Measurements from ENCODE around the gene PPP2R1A.
A peak's percentile ranks its signal among the peaks of the same experiment; 100 is the strongest.
"Not testable (repeated sequence)": the region's sequence is repeated elsewhere in the genome, so short reads cannot be mapped to it uniquely, and the experiment has no call there.

PPP2R1A gene

DNA sequence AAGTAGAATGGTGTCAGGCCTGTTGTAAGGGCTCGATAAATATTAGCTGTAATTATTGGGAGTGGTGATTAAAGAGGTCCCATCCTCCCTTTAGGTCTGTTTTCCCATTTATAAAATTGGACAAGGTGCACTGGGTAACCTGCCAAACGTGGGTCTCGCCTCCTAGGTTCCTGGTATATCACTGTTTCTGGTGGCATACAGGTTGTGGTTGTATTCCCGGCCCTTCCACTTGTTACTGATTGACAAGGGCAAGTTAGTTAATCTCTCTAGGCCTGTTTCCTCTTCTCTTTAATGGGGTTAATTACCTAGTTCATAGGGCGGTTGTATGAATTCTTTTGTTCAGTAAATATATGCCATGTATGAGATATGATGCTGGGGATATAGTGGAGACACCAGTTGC, 1.5 kb downstream of the PPP2R1A start:
- ATAC-seq = no peak
- no peaks in the 10 kb centered on the region for H3K9me3 Mint-ChIP-seq
- peak overlapping the region; percentile 94 for H3K4me3 Mint-ChIP-seq
- peaks cover 49% of the 10 kb centered on the region for H3K4me1 Mint-ChIP-seq
- H3K27ac Mint-ChIP-seq = peak overlapping the region; percentile 98
- peaks cover 37% of the 10 kb centered on the region for H3K36me3 Mint-ChIP-seq
- no peaks in the 10 kb centered on the region for H3K27me3 Mint-ChIP-seq

DNA sequence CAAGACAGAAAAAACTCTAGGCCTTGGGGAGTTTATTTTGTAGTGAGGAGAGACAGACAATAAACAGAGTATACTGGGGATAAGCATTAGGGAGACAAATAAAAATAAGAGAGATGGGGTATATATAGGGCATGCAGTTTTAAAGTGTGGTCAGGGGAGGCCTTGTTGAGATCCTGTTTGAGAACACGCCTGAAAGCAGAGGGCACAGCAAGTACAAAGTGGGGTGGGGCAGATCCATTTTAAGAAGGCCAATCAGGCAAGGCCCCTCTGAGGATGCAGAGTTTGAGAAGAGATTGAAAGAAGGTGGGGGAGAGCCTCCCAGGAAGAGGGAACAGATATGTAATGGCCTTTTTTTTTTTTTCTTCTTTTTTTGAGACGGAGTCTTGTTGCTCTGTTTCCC, 2.1 kb downstream of the PPP2R1A start:
- Mint-ChIP-seq H3K36me3 (peaks cover 37% of the 10 kb centered on the region), H3K27ac (peak overlapping the region; percentile 98), H3K9me3 (no peaks in the 10 kb centered on the region), H3K27me3 (no peaks in the 10 kb centered on the region), H3K4me3 (peak overlapping the region; percentile 94), H3K4me1 (peaks cover 53% of the 10 kb centered on the region)
- ATAC-seq = no peak

DNA sequence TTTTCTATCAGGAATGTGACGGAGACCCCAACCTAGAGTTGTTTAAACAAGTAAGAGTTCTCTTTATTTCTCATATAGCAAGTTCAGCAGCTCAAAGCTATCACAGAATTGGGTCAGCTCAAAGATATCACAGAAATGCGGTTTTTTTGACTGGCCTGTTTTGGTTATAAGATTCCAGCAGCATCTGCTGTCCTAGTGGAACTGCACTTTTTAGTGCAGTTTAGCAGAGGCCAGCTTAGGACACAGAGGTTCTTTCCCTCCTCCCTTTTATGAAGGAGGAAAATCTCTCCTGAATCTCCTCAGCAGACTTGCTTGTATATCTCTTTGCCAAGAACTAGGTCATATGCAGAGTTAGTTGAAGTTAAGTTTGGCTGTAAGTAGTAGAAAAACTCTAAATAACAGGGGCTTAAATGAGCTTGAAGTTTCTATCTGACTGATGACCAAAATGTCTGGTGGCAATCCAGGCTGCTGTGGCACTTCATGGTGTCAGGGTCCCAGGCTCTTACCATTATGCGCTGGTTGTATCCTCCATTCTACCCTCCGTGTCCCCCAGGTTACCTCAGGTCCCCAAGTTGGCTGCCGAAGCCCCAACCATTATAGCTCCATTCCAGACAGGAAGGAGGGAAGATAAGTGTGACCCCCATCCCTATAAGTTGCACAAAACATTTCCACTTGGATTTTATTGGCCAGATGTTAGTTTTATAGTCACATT, 6.6 kb downstream of the PPP2R1A start:
- H3K4me1 Mint-ChIP-seq = peaks cover 68% of the 10 kb centered on the region
- ATAC-seq = no peak
- no peaks in the 10 kb centered on the region for H3K27me3 Mint-ChIP-seq
- H3K27ac Mint-ChIP-seq = no peak overlapping the region
- no peak overlapping the region for H3K4me3 Mint-ChIP-seq
- H3K36me3 Mint-ChIP-seq = peaks cover 39% of the 10 kb centered on the region
- H3K9me3 Mint-ChIP-seq = no peaks in the 10 kb centered on the region

DNA sequence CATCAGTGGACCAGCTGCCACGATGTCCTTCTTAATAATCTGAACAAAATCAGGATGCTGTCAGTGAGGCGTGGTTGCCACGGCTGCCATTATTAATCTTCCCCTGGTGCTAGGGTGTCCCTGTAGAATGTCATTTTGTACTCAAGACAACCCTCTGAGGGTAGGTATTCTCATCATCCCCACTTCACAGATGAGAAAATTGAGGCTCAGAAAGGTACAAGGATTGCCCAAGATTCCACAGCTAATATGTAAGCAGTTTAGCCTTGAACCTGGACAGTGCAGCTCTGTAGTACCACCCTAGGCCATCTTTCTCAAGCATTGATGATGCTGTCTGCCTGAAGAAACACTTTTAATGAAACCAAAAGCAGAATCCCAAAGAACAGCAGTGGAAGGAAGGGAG, 8.1 kb downstream of the PPP2R1A start:
- no peak for ATAC-seq
- H3K36me3 Mint-ChIP-seq = peaks cover 44% of the 10 kb centered on the region
- H3K9me3 Mint-ChIP-seq = no peaks in the 10 kb centered on the region
- H3K4me3 Mint-ChIP-seq = no peak overlapping the region
- no peak overlapping the region for H3K27ac Mint-ChIP-seq
- peaks cover 63% of the 10 kb centered on the region for H3K4me1 Mint-ChIP-seq
- no peaks in the 10 kb centered on the region for H3K27me3 Mint-ChIP-seq

DNA sequence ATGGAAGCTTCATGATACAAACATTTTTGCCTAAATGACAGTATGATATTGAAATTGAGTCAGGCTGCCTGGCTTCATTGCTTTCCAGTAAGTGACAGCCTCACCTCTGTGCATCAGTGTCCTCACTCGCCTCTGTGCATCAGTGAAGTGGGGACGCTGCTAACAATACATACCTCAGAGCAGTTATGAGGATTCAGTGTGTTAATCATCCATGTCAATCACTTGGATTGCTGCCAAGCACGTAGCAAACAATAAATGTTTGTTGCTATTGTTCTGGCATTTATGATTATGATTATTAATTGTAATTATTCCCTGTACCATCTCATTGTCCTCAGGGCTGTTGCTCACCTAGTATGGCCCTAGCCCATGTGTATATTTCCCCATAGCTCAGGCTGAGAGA, 8.8 kb downstream of the PPP2R1A start:
- ATAC-seq = no peak
- Mint-ChIP-seq H3K27me3 (no peaks in the 10 kb centered on the region), H3K4me1 (peaks cover 66% of the 10 kb centered on the region), H3K27ac (no peak overlapping the region), H3K9me3 (no peaks in the 10 kb centered on the region), H3K36me3 (peaks cover 48% of the 10 kb centered on the region), H3K4me3 (no peak overlapping the region)

DNA sequence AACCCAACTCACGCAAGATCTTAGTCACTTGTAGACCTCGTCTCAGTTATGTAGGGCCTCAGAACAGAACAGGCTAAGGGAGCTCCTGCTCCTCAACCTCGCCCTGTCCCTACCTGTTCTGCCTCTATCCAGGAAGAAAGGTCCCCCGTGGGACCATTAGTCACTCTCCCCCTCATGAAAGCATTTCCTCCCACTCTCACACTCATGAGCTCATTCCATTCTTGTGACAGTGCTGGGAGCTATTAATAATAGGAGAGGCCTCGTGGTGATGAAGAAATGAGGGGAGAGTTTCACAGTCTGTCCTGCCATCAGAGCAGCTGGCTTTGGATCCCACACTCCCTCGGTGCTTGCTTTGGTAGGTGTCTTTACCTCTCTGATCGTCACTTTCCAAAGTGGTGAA, 10.2 kb downstream of the PPP2R1A start:
- Mint-ChIP-seq H3K27me3 (no peaks in the 10 kb centered on the region), H3K36me3 (peaks cover 49% of the 10 kb centered on the region), H3K4me1 (peaks cover 67% of the 10 kb centered on the region), H3K4me3 (no peak overlapping the region), H3K9me3 (no peaks in the 10 kb centered on the region), H3K27ac (peak overlapping the region; percentile 67)
- ATAC-seq = no peak

DNA sequence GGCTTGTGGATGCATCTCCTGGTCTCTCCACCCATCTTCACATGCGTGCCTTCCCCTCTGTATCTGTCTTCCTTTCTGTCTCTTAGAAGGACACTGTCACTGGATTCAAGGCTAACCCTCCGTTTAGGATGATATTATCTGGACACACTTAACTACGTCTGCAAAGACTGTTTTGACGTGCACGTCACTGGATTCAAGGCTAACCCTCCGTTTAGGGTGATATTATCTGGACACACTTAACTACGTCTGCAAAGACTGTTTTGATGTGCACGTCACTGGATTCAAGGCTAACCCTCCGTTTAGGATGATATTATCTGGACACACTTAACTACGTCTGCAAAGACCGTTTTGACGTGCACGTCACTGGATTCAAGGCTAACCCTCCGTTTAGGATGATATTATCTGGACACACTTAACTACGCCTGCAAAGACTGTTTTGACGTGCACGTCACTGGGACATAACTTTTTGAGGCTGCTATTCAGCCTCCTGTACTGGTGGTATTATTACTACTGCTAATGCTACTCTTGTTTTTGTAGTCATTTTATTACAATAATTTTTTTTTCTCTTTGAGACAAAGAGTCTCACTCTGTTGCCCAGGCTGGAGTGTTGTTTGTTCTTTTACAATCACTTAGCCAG, 11.0 kb downstream of the PPP2R1A start:
- not testable (repeated sequence) for H3K9me3 Mint-ChIP-seq, H3K27ac Mint-ChIP-seq, ATAC-seq, H3K4me3 Mint-ChIP-seq, H3K27me3 Mint-ChIP-seq
- H3K4me1 Mint-ChIP-seq = peaks cover 75% of the 10 kb centered on the region
- H3K36me3 Mint-ChIP-seq = peaks cover 49% of the 10 kb centered on the region

DNA sequence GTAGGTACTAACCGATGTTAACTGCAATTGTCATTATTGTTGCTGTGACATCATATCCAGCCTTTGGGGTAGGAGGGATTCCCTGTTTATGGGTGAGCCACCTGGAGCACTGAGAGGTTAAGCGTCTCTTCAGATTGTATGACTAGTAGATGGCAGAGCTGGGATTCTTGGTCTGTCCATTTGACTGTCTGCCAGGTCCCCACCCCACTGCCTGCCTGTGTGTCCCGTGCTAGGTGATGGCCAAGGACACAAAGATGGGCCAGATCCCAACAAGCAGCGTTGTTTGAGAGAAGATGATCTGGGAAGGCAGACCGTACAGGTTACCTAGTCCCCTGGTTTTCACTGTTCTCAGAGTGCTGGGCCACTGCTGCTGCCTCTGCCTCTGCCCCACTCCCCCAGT, 16.6 kb downstream of the PPP2R1A start:
- Mint-ChIP-seq H3K36me3 (peaks cover 81% of the 10 kb centered on the region), H3K4me1 (peaks cover 46% of the 10 kb centered on the region), H3K9me3 (no peaks in the 10 kb centered on the region), H3K4me3 (no peak overlapping the region), H3K27me3 (no peaks in the 10 kb centered on the region), H3K27ac (no peak overlapping the region)
- ATAC-seq = no peak

DNA sequence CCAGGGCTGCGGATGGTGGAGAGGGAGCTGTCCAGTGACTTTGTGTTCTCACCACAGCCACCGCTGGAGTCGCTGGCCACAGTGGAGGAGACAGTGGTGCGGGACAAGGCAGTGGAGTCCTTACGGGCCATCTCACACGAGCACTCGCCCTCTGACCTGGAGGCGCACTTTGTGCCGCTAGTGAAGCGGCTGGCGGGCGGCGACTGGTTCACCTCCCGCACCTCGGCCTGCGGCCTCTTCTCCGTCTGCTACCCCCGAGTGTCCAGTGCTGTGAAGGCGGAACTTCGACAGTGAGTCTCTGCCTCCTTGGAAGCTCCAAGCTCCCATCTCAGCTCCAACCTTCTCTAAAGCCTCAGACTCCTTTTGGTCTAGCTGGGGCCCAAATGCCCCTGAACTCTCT, 21.4 kb downstream of the PPP2R1A start:
- no peak overlapping the region for H3K4me3 Mint-ChIP-seq
- H3K4me1 Mint-ChIP-seq = peaks cover 6% of the 10 kb centered on the region
- no peaks in the 10 kb centered on the region for H3K27me3 Mint-ChIP-seq
- H3K36me3 Mint-ChIP-seq = peaks cover 73% of the 10 kb centered on the region
- no peak overlapping the region for H3K27ac Mint-ChIP-seq
- no peak for ATAC-seq
- H3K9me3 Mint-ChIP-seq = no peaks in the 10 kb centered on the region

DNA sequence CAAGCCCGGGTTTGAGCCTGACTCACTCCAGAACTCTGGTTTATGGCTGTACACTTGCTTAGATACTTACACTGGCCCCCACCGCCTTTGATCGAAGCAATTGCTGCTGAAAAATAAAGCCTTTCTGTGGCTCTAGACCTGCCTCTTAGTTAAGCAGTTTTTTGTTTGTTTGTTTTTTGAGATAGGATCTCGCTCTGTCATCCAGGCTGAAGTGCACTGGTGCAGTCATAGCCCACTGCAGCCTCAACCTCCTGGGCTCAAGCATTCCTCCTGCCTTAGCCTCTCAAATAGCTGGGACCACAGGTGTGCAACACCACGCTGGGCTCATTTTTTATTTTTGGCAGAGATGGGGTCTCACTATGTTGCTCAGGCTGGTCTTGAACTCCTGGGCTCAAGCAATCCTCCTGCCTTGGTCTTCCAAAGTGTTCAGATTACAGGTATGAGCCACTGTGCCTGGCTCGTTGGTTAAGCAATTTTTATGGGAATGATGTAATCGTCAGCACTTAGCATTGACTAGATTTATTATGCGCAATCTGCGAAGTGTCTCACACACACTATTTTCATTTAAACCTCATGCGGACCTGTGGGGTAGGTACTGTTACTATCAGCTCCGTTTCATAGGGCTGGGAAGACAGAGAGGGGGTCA, 22.2 kb downstream of the PPP2R1A start:
- peaks cover 75% of the 10 kb centered on the region for H3K36me3 Mint-ChIP-seq
- no peak overlapping the region for H3K27ac Mint-ChIP-seq
- no peaks in the 10 kb centered on the region for H3K27me3 Mint-ChIP-seq
- H3K4me3 Mint-ChIP-seq = no peak overlapping the region
- ATAC-seq = no peak
- H3K4me1 Mint-ChIP-seq = peaks cover under 1% of the 10 kb centered on the region
- H3K9me3 Mint-ChIP-seq = no peaks in the 10 kb centered on the region

DNA sequence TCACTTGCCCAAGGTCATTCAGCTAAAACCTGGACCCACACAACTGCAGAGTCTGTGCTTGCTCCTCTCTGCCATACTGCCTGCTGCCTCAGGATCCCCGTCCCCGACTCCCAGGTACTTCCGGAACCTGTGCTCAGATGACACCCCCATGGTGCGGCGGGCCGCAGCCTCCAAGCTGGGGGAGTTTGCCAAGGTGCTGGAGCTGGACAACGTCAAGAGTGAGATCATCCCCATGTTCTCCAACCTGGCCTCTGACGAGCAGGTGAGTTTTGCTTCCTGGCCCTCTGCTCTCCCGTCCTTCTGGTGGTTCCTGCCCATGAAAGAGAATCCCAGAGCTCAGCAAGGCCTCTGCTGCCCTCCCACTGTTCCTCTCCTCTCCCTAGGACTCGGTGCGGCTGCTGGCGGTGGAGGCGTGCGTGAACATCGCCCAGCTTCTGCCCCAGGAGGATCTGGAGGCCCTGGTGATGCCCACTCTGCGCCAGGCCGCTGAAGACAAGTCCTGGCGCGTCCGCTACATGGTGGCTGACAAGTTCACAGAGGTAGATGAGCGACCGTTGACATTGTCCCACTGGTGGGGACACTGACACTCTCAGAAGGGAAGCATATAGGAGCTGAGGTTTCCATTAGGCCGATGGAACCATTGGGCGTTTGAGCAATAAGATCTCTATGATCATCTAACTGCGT, 22.9 kb downstream of the PPP2R1A start:
- ATAC-seq = no peak
- no peak overlapping the region for H3K27ac Mint-ChIP-seq
- H3K4me3 Mint-ChIP-seq = no peak overlapping the region
- no peaks in the 10 kb centered on the region for H3K4me1 Mint-ChIP-seq
- H3K36me3 Mint-ChIP-seq = peaks cover 75% of the 10 kb centered on the region
- no peaks in the 10 kb centered on the region for H3K9me3 Mint-ChIP-seq
- H3K27me3 Mint-ChIP-seq = no peaks in the 10 kb centered on the region

DNA sequence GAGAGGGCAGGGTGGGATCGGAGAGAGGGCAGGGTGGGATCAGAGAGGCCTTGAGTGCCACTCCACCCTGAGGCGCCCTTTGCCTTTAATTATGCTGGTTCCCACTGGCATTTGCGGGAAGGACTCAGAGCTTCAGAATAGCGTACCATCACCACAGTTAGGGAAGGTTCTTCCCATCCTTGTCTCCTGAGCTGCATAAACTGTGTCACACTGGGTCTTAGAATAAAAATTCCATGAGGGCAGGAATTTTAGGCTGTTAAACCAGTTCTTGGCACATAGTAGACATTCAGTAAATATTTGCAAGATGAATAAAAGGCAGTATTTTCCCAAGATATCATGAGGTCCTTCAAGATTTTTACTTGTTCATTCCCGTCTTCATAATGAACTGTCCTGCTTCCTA, 24.4 kb downstream of the PPP2R1A start:
- Mint-ChIP-seq H3K9me3 (no peaks in the 10 kb centered on the region), H3K4me3 (no peak overlapping the region), H3K4me1 (no peaks in the 10 kb centered on the region), H3K36me3 (peaks cover 85% of the 10 kb centered on the region), H3K27ac (no peak overlapping the region), H3K27me3 (no peaks in the 10 kb centered on the region)
- ATAC-seq = no peak

DNA sequence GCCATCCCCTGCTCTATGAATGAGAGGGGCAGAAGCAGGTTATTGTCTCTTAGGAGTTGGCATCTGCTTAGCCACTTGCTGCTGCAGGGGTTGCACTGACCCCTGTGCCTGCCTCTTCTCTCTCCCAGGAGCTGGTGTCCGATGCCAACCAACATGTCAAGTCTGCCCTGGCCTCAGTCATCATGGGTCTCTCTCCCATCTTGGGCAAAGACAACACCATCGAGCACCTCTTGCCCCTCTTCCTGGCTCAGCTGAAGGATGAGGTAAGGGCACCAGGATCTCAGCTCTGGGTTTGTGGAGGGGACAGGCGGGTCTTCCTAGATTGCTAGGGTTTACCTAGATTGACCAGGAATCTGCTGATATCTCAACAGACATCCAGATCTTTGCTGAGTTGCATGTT, 26.5 kb downstream of the PPP2R1A start:
- H3K9me3 Mint-ChIP-seq = no peaks in the 10 kb centered on the region
- no peak for ATAC-seq
- peaks cover 85% of the 10 kb centered on the region for H3K36me3 Mint-ChIP-seq
- H3K4me3 Mint-ChIP-seq = no peak overlapping the region
- H3K4me1 Mint-ChIP-seq = peaks cover 10% of the 10 kb centered on the region
- H3K27ac Mint-ChIP-seq = no peak overlapping the region
- H3K27me3 Mint-ChIP-seq = no peaks in the 10 kb centered on the region

DNA sequence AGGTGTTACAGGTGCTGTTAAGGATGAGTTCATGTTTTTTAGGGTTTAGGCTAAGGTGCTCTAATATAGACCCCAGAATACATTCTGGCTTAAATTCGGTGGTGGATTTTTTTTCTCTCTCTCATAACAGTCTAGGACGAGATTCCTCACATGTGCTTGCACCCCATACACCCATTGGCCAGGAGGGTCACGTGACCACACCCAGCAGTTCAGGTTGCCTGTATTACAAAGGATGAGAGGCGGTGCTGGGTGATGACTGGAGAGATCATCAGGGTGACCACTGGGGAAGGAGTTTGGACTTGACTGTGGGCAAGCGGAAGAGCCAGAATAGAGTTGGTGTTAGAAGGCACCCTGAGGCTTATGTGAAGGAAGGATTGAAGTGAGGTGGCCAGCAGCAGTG, 27.7 kb downstream of the PPP2R1A start:
- Mint-ChIP-seq H3K27me3 (no peaks in the 10 kb centered on the region), H3K36me3 (peaks cover 78% of the 10 kb centered on the region), H3K27ac (peak overlapping the region; percentile 3), H3K4me1 (peaks cover 10% of the 10 kb centered on the region), H3K4me3 (no peak overlapping the region), H3K9me3 (no peaks in the 10 kb centered on the region)
- ATAC-seq = no peak

DNA sequence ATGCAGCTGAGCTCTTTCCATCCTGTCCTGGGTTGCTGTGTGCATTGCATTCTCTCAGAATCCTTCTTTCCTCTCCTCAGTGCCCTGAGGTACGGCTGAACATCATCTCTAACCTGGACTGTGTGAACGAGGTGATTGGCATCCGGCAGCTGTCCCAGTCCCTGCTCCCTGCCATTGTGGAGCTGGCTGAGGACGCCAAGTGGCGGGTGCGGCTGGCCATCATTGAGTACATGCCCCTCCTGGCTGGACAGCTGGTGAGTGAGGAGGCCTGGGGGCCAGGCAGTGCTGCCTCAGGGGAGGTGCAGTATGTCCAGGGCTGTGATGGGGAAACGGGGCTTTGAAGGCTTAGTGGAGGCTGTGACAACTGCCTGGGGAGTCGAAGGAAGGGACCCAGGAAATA, 29.8 kb downstream of the PPP2R1A start:
- ATAC-seq = no peak
- H3K27me3 Mint-ChIP-seq = no peaks in the 10 kb centered on the region

More for the DNA sequence above, 29.8 kb downstream of the PPP2R1A start:
- Mint-ChIP-seq H3K4me1 (peaks cover 14% of the 10 kb centered on the region), H3K9me3 (no peaks in the 10 kb centered on the region), H3K36me3 (peaks cover 78% of the 10 kb centered on the region), H3K27ac (peak overlapping the region; percentile 17), H3K4me3 (no peak overlapping the region)
